Measurements from ENCODE around the gene RAB4A.

The RAB4A gene

GRCh38 chr1:229309074-229309473 is 38.2 kb downstream of the RAB4A start:
- Histone ChIP-seq H3K36me3 (replicated peaks; ENCODE audit: insufficient read depth, low read length) (0 out of 2 replicates have a peak, but pooled peaks cover 6% of the 10 kb centered on the region), H3K9me3 (replicated peaks; ENCODE audit: insufficient read depth, low read length) (no peaks in the 10 kb centered on the region), H3K4me2 (ENCODE audit: low read depth, low read length) (no peak overlapping the region), H3K79me2 (ENCODE audit: low read length) (no peaks in the 10 kb centered on the region), H3K9me2 (replicated peaks; ENCODE audit: insufficient read depth, low read length) (no peaks in the 10 kb centered on the region), H3K4me3 (ENCODE audit: low read length) (no peak overlapping the region), H3K9ac (ENCODE audit: low read length) (no peak overlapping the region), H3K27ac (ENCODE audit: low read length) (no peak overlapping the region), H3K27me3 (replicated peaks; ENCODE audit: insufficient read depth, low read length) (no peaks in the 10 kb centered on the region), H4K20me1 (ENCODE audit: insufficient read depth, low read length) (no peaks in the 10 kb centered on the region), H3F3A (ENCODE audit: insufficient read depth, low read length) (no peaks in the 10 kb centered on the region), H3K4me1 (ENCODE audit: low read length) (no peaks in the 10 kb centered on the region), H2AFZ (ENCODE audit: low read length) (no peak overlapping the region)
- TF ChIP-seq CTCF (IDR thresholded peaks at IDR 0.05; ENCODE audit: low read length) (no peak), EZH2phosphoT487 (IDR thresholded peaks at IDR 0.05; ENCODE audit: low read length) (no peak), EZH2 (optimal IDR thresholded peaks at IDR 0.05; ENCODE audit: low read depth, low read length) (no peak)
- DNase-seq = no peak

GRCh38 chr1:229309684-229310083 is 38.8 kb downstream of the RAB4A start:
- no peaks in the 10 kb centered on the region for H3K9me2 ChIP-seq (replicated peaks; ENCODE audit: insufficient read depth, low read length)
- no peak for DNase-seq
- TF ChIP-seq EZH2 (optimal IDR thresholded peaks at IDR 0.05; ENCODE audit: low read depth, low read length) (no peak), CTCF (IDR thresholded peaks at IDR 0.05; ENCODE audit: low read length) (no peak), EZH2phosphoT487 (IDR thresholded peaks at IDR 0.05; ENCODE audit: low read length) (no peak)
- H2AFZ ChIP-seq (ENCODE audit: low read length) = no peak overlapping the region
- no peak overlapping the region for H3K4me2 ChIP-seq (ENCODE audit: low read depth, low read length)
- H3K9me3 ChIP-seq (replicated peaks; ENCODE audit: insufficient read depth, low read length) = no peaks in the 10 kb centered on the region
- H3K36me3 ChIP-seq (replicated peaks; ENCODE audit: insufficient read depth, low read length) = no peaks in the 10 kb centered on the region
- no peaks in the 10 kb centered on the region for H3K27me3 ChIP-seq (replicated peaks; ENCODE audit: insufficient read depth, low read length)
- H4K20me1 ChIP-seq (ENCODE audit: insufficient read depth, low read length) = no peaks in the 10 kb centered on the region
- H3K4me3 ChIP-seq (ENCODE audit: low read length) = no peak overlapping the region
- no peak overlapping the region for H3K9ac ChIP-seq (ENCODE audit: low read length)
- no peaks in the 10 kb centered on the region for H3K79me2 ChIP-seq (ENCODE audit: low read length)
- H3K4me1 ChIP-seq (ENCODE audit: low read length) = no peaks in the 10 kb centered on the region
- no peaks in the 10 kb centered on the region for H3F3A ChIP-seq (ENCODE audit: insufficient read depth, low read length)
- H3K27ac ChIP-seq (ENCODE audit: low read length) = no peak overlapping the region

- H3K27me3 ChIP-seq (replicated peaks; ENCODE audit: insufficient read depth, low read length) = no peaks in the 10 kb centered on the region
- H2AFZ ChIP-seq (ENCODE audit: low read length) = no peak overlapping the region
- H3K9me3 ChIP-seq (replicated peaks; ENCODE audit: insufficient read depth, low read length) = no peaks in the 10 kb centered on the region
- H3K4me2 ChIP-seq (ENCODE audit: low read depth, low read length) = no peak overlapping the region
- H3K4me1 ChIP-seq (ENCODE audit: low read length) = no peaks in the 10 kb centered on the region
- no peaks in the 10 kb centered on the region for H3K79me2 ChIP-seq (ENCODE audit: low read length)
- H3F3A ChIP-seq (ENCODE audit: insufficient read depth, low read length) = no peaks in the 10 kb centered on the region
- no peak overlapping the region for H3K9ac ChIP-seq (ENCODE audit: low read length)
- H4K20me1 ChIP-seq (ENCODE audit: insufficient read depth, low read length) = no peaks in the 10 kb centered on the region
- no peaks in the 10 kb centered on the region for H3K9me2 ChIP-seq (replicated peaks; ENCODE audit: insufficient read depth, low read length)
- no peak for TF ChIP-seq EZH2phosphoT487 (IDR thresholded peaks at IDR 0.05; ENCODE audit: low read length)
- no peak for TF ChIP-seq CTCF (IDR thresholded peaks at IDR 0.05; ENCODE audit: low read length)
- TF ChIP-seq EZH2 (optimal IDR thresholded peaks at IDR 0.05; ENCODE audit: low read depth, low read length) = no peak
- H3K36me3 ChIP-seq (replicated peaks; ENCODE audit: insufficient read depth, low read length) = no peaks in the 10 kb centered on the region
- no peak for DNase-seq
- H3K27ac ChIP-seq (ENCODE audit: low read length) = no peak overlapping the region
- H3K4me3 ChIP-seq (ENCODE audit: low read length) = no peak overlapping the region
Observed at GRCh38 chr1:229310833-229311232, 39.9 kb downstream of the RAB4A start.

All from MM.1S (cell line).